NB4 (cell line): ENCODE measurements around the gene SLC35F5.
A peak's percentile ranks its signal among the peaks of the same experiment; 100 is the strongest.

ENCODE experiments used
- DNase-seq: peaks from one replicate; pipeline ENCODE4 v3.0.0; 2010; ENCODE audit warnings: low read depth
- H3K4me3 ChIP-seq: one replicate; pipeline ENCODE4 v1.5.1; 2011; ENCODE audit warnings: mild to moderate bottlenecking, low read depth, low read length, moderate library complexity
- MYC ChIP-seq: IDR thresholded peaks from 2 replicates; pipeline ENCODE4 v1.6.1; 2011; ENCODE audit warnings: low read depth, low read length
- POLR2A ChIP-seq: IDR thresholded peaks from 2 replicates; pipeline ENCODE4 v1.6.1; 2011; ENCODE audit warnings: mild to moderate bottlenecking; ENCODE audit not compliant: insufficient read length; ENCODE audit errors: extremely low read depth
- TF ChIP-seq, protein P1 (sequence below): IDR thresholded peaks from one replicate; pipeline ENCODE4 v1.5.1; 2012; ENCODE audit warnings: low read depth, low read length
- TF ChIP-seq, protein P2 (sequence below): IDR thresholded peaks from 2 replicates; pipeline ENCODE4 v1.6.1; 2011; ENCODE audit warnings: low read depth, low read length

The SLC35F5 gene

GRCh38 chr2:113760400-113760799 lies 4.0 kb upstream of the SLC35F5 start:
- DNase-seq, result no peak
- TF ChIP-seq, protein P1, sequence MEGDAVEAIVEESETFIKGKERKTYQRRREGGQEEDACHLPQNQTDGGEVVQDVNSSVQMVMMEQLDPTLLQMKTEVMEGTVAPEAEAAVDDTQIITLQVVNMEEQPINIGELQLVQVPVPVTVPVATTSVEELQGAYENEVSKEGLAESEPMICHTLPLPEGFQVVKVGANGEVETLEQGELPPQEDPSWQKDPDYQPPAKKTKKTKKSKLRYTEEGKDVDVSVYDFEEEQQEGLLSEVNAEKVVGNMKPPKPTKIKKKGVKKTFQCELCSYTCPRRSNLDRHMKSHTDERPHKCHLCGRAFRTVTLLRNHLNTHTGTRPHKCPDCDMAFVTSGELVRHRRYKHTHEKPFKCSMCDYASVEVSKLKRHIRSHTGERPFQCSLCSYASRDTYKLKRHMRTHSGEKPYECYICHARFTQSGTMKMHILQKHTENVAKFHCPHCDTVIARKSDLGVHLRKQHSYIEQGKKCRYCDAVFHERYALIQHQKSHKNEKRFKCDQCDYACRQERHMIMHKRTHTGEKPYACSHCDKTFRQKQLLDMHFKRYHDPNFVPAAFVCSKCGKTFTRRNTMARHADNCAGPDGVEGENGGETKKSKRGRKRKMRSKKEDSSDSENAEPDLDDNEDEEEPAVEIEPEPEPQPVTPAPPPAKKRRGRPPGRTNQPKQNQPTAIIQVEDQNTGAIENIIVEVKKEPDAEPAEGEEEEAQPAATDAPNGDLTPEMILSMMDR, result no peak
- TF ChIP-seq POLR2A, result no peak
- TF ChIP-seq MYC, result no peak
- TF ChIP-seq, protein P2, sequence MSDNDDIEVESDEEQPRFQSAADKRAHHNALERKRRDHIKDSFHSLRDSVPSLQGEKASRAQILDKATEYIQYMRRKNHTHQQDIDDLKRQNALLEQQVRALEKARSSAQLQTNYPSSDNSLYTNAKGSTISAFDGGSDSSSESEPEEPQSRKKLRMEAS, result no peak
- no peak overlapping the region for H3K4me3 ChIP-seq

- DNase-seq, result no peak
- no peak for TF ChIP-seq POLR2A
- TF ChIP-seq, protein P2, result no peak
- TF ChIP-seq, protein P1, result no peak
- no peak for TF ChIP-seq MYC
- peak overlapping the region; percentile 97 for H3K4me3 ChIP-seq
Observed at GRCh38 chr2:113757138-113757657, 756 bp upstream of the SLC35F5 start.

DNA sequence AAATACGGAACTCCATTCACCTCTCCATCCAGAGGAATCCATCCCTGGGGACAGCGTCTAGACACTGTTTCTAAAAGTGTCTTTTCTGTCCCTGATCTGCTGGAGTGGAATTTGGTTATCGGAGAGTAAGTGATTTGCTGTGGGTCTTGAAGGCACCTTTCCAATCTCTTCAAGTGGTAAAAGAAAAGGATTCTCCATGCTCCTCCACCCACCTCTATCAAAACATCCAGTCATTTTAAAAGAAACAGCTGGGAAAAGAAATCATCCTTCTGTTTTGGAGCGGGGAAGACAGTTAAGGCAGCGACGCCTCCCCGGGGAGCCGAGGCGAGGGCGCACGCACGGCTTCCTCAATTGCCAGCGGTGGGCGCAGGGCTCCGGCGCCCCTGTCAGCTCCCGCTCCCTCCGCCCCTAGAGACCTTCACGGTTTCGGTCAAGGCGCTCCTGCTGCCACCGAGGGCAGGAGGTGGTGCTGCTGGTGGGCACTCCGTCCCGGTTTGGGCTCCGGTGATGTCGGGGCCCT lies 547 bp downstream of the SLC35F5 start:
- DNase-seq, result peak; percentile 84
- no peak; the same call in 1 of the 2 replicates for TF ChIP-seq MYC
- TF ChIP-seq, protein P2, result no peak; the same call in 1 of the 2 replicates
- TF ChIP-seq, protein P1, result no peak
- no peak for TF ChIP-seq POLR2A
- peak overlapping the region; percentile 88 for H3K4me3 ChIP-seq

- H3K4me3 ChIP-seq, result peak overlapping the region; percentile 88
- TF ChIP-seq, protein P2, result no peak
- no peak for TF ChIP-seq POLR2A
- TF ChIP-seq MYC, result no peak
- TF ChIP-seq, protein P1, result no peak
- DNase-seq, result peak; percentile 15
Observed at GRCh38 chr2:113755035-113755834, 1.2 kb downstream of the SLC35F5 start.

- TF ChIP-seq MYC (no peak), POLR2A (no peak)
- TF ChIP-seq, protein P1, result no peak
- TF ChIP-seq, protein P2, result no peak
- DNase-seq, result no peak
- peak overlapping the region; percentile 88 for H3K4me3 ChIP-seq
Observed at GRCh38 chr2:113754160-113754559, 2.3 kb downstream of the SLC35F5 start.
